Psoas muscle (tissue), 8 donors: ENCODE results near the gene GPR149. TPM values are rescaled to one million over a fixed set of nuclear protein-coding genes. Genes with fewer than 3 reads are reported as not detected.

Source experiments
- ATAC-seq, 4 donors: fragments of 200-7000 bp; cut with Tn5 transposase; one replicate each; pipeline ENCODE4 v1.9.1; 2020; ENCODE audit warnings: moderate library complexity in 3 of 4, mild to moderate bottlenecking in 2 of 4
- DNase-seq, 2 donors: peaks; one replicate each; pipeline ENCODE4 v3.0.0-alpha.2; 2020
- H3K27ac ChIP-seq: fragments of 200-600 bp; one replicate; pipeline ENCODE4 v1.8.0; 2022
- H3K27me3 ChIP-seq, 3 donors: fragments of 200-600 bp in 1 of 3; one replicate each; pipeline versions ENCODE4 v1.6.1 to v1.8.0; 2013 to 2022; ENCODE audit warnings: low read length in 2 of 3, mild to moderate bottlenecking in 2 of 3, moderate library complexity in 1 of 3; ENCODE audit not compliant: insufficient read depth in 3 of 3
- H3K36me3 ChIP-seq, 2 donors: fragments of 200-600 bp in 1 of 2; one replicate each; pipeline versions ENCODE4 v1.6.1 to v1.8.0; 2013 to 2022; ENCODE audit warnings: low read depth in 1 of 2, mild to moderate bottlenecking in 1 of 2, moderate library complexity in 1 of 2; ENCODE audit not compliant: insufficient read depth in 1 of 2
- H3K4me1 ChIP-seq: fragments of 200-600 bp; one replicate; pipeline ENCODE4 v1.8.0; 2022
- H3K4me3 ChIP-seq: fragments of 200-600 bp; one replicate; pipeline ENCODE4 v1.8.0; 2022; ENCODE audit warnings: mild to moderate bottlenecking
- H3K9me3 ChIP-seq: fragments of 200-600 bp; one replicate; pipeline ENCODE4 v1.8.0; 2022
- WGBS, 3 donors: extraction: QIAGEN DNeasy Blood & Tissue Kit; methylation state at CpG; one replicate each; pipeline versions ENCODE4 v1.1.6 to v1.1.7; 2013; 5-methylcytosine and 5-hydroxymethylcytosine counted together
- intact Hi-C, 2 donors: fragments of 100-400 bp; cut with DNase I; formaldehyde crosslinking; loops; one replicate each; pipeline versions ENCODE4 v1.11.0 to v1.14.2; 2022
- polyA plus RNA-seq, 3 donors: library from polyadenylated mRNA; stranded (reverse); fragments of 200-250 nt; gene quantifications; one replicate each; pipeline ENCODE4 v1.2.3, GENCODE V29; 2013
- total RNA-seq, 4 donors: library from RNA; stranded (reverse); fragmentation: NEBNext Ultra II Directional in 2 of 4; extraction: Animal tissue kit (Norgen Biotek cat#: 25700) in 2 of 4; gene quantifications; one replicate each; pipeline versions ENCODE4 v1.2.1 to v1.2.4, GENCODE V29; 2021 to 2023
- TF ChIP-seq, protein P1 (sequence below): fragments of 200-600 bp; IDR thresholded peaks from one replicate; pipeline ENCODE4 v1.8.0; 2022; ENCODE audit warnings: antibody characterized with exemption
- donor health status: healthy with polysubstance abuse.
- donor health status: DM: no; HTN: no; CAD: no; lungs with moderate emphysema.
- donor health status: Bipolar disorder and iron deficiency.
- donor health status: healthy.
- donor health status: DM: yes; HTN: yes; CAD: no.
- donor health status: DM: no; HTN: no; CAD: no.
- donor health status: DM: no; HTN: no; CAD: no.
- donor health status: DM: yes; HTN: yes; CAD: no.

Gene GPR149
- total and polyA plus RNA-seq, 7 donors = not detected

DNA sequence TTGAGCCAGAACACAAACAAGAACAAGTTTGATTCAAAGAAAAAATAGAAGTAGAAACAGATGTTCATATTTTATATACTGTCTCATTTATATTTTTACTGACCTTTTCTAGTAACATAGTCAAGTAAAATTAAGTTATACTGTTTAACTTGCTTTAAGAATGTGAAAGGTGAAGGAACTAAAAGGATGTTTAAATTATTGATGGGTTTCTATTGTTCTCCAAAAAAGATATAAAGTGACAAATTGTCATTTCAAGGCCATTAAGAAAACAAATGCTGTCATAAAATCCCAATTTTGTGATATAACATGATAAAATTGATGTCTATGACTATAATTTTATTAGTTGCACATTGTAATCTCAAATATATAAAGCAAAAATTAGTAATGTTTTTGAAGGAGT lies 7.3 kb downstream of the GPR149 start:
- Histone ChIP-seq H3K27ac (no peak overlapping the region), H3K27me3 (peaks cover 0 to 8% (median 2%) of the 10 kb centered on the region in 3 donors), H3K4me3 (no peak overlapping the region), H3K4me1 (no peaks in the 10 kb centered on the region), H3K9me3 (no peaks in the 10 kb centered on the region), H3K36me3 (no peaks in the 10 kb centered on the region)
- TF ChIP-seq, protein P1, sequence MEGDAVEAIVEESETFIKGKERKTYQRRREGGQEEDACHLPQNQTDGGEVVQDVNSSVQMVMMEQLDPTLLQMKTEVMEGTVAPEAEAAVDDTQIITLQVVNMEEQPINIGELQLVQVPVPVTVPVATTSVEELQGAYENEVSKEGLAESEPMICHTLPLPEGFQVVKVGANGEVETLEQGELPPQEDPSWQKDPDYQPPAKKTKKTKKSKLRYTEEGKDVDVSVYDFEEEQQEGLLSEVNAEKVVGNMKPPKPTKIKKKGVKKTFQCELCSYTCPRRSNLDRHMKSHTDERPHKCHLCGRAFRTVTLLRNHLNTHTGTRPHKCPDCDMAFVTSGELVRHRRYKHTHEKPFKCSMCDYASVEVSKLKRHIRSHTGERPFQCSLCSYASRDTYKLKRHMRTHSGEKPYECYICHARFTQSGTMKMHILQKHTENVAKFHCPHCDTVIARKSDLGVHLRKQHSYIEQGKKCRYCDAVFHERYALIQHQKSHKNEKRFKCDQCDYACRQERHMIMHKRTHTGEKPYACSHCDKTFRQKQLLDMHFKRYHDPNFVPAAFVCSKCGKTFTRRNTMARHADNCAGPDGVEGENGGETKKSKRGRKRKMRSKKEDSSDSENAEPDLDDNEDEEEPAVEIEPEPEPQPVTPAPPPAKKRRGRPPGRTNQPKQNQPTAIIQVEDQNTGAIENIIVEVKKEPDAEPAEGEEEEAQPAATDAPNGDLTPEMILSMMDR = no peak
- intact Hi-C loops = no loop called here
- no peak for ATAC-seq
- no peak for DNase-seq

DNA sequence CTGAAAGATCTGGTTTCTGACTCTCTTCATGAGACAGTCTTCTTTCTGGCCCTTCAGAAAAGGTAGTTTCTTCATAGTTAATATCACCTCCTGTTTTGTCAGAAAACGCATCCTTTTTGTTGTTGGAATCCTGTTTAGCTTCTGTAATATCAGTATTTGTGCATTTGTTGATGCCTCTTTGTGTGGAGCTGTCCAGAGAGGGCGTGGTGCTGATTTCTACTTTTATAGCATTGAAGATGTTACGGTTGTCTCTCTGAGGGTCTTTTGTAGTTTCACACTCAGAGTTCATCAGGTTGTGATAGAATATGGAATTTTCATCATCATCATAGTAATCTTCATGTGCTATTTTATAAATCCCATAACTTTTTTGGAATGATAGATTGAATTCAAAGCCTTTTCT lies 8.9 kb downstream of the GPR149 start:
- Histone ChIP-seq H3K4me3 (no peak overlapping the region), H3K9me3 (no peaks in the 10 kb centered on the region), H3K4me1 (no peaks in the 10 kb centered on the region), H3K36me3 (no peaks in the 10 kb centered on the region), H3K27ac (no peak overlapping the region), H3K27me3 (no peaks in the 10 kb centered on the region)
- TF ChIP-seq, protein P1 = no peak
- intact Hi-C loops = no loop called here
- DNase-seq (no peak), ATAC-seq (no peak)
- 8 to 10% (median 9%) methylated on average over 3 of the region's 3 CpGs for WGBS, 3 donors

DNA sequence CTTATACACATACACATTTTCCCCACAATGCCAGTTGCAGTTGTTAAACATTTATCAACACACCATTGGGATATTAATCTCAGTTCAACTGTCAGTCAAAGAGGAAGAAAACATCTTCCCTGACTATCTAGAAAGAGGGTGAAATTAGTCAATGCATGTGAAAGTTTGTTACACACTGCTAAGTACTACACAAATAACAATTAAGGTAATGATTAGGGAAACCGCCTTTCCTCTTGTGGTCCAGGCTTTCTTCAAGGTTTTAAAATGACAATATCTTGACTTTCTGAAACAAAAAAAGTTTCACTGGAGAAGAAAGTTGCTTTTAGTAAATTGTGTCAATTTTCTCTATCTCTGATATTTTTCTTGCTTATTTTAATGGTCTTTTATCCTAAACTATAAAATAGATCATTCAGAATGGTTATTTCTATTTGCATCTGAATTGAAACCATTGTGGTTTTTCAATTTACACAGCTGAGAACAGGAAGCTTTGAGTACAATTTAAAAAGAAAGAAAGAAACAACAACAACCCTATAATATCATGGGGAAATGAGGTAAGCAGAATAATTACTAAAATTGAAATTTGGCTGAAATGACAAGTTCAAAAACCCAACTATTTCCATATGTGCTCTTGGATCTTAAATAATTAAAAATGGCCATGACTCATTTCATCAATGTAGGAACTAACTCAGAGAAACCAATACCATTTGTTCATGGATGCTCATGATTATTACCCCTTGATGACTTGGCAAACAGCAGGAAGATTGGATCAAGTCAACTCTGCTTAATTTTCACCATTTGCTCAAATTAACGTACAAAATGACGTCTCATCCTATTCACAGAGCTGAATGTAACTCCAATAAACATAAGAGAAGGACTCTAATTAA lies 31.7 kb downstream of the GPR149 start:
- no peak for ATAC-seq
- no peaks in the 10 kb centered on the region for H3K4me1 ChIP-seq
- intact Hi-C loops = no loop called here
- no peaks in the 10 kb centered on the region for H3K36me3 ChIP-seq
- DNase-seq = no peak
- H3K27me3 ChIP-seq = no peaks in the 10 kb centered on the region
- TF ChIP-seq, protein P1 = no peak
- no peaks in the 10 kb centered on the region for H3K9me3 ChIP-seq
- H3K4me3 ChIP-seq = no peak overlapping the region
- no peak overlapping the region for H3K27ac ChIP-seq
- 31 to 49% (median 40%) methylated on average over 3 of the region's 3 CpGs for WGBS, 3 donors

DNA sequence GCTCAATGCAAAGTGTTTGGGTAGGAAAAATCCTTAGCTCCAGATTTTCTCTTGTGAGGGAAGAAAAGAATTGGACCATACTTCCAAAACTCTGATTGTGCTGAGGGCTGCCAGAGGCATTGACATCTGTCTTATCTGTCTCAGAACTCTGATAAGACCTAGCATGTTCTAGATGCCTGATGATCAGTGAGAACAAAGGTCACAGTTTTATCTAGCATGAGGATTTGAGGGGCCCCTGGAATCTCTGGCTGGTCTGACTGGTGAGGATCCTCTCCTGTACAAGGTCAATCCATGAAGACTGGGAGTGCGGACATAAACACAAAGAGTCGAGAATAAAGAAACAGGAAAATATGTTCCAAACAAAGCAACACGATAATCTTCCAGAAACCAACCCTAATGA lies 40.1 kb downstream of the GPR149 start:
- 85 to 87% (median 85%) methylated on average over 3 of the region's 3 CpGs for WGBS, 3 donors
- intact Hi-C loops = no loop called here
- no peak for DNase-seq

More for the DNA sequence above, 40.1 kb downstream of the GPR149 start:
- H3K27ac ChIP-seq = no peak overlapping the region
- no peaks in the 10 kb centered on the region for H3K4me1 ChIP-seq
- TF ChIP-seq, protein P1 = no peak
- no peaks in the 10 kb centered on the region for H3K27me3 ChIP-seq
- no peak overlapping the region for H3K4me3 ChIP-seq
- H3K9me3 ChIP-seq = no peaks in the 10 kb centered on the region
- ATAC-seq = no peak
- no peaks in the 10 kb centered on the region for H3K36me3 ChIP-seq
